Right lung (tissue), 10 donors: ENCODE data around the gene NPIPA8. TPM values are rescaled to one million over a fixed set of nuclear protein-coding genes. Genes with fewer than 3 reads are reported as not detected.
"Not testable (repeated sequence)": the region's sequence is repeated elsewhere in the genome, so short reads cannot be mapped to it uniquely, and the experiment has no call there.

Experiments used
- DNase-seq, 2 donors: peaks; one replicate each; pipeline ENCODE4 v3.0.0-alpha.2; 2013
- long read RNA-seq, 8 donors: transcript quantifications; one replicate each; lab custom pipeline, GENCODE V29; 2026
- polyA plus RNA-seq, 5 donors: library from polyadenylated mRNA; unstranded; fragments of 120-200 nt; gene quantifications; one replicate each; pipeline versions ENCODE4 v1.2.1 to v1.2.3, GENCODE V29; 2013; ENCODE audit warnings: inconsistent platforms in 1 of 5, low replicate concordance in 1 of 5; ENCODE audit not compliant: insufficient read length in 5 of 5, insufficient read depth in 1 of 5

The NPIPA8 gene
- 1 to 10 TPM in 4 of 5 donors, under 1 TPM in 1; 0.65 to 3.3 (median 1.3) TPM for polyA plus RNA-seq
- long read RNA-seq, donor 1, partial matches to known transcripts: 17 of 17 reads
- long read RNA-seq, donor 1, other reads (novel, unspliced or antisense): 0 of 17 reads
- long read RNA-seq, donor 2: 0 reads
- long read RNA-seq, donor 3: 0 reads
- long read RNA-seq, donor 4, partial matches to known transcripts: 6 of 6 reads
- long read RNA-seq, donor 4, other reads (novel, unspliced or antisense): 0 of 6 reads
- long read RNA-seq, donor 5: 0 reads
- long read RNA-seq, donor 6: 0 reads
- long read RNA-seq, donor 7: 0 reads
- long read RNA-seq, donor 8: 0 reads

DNA sequence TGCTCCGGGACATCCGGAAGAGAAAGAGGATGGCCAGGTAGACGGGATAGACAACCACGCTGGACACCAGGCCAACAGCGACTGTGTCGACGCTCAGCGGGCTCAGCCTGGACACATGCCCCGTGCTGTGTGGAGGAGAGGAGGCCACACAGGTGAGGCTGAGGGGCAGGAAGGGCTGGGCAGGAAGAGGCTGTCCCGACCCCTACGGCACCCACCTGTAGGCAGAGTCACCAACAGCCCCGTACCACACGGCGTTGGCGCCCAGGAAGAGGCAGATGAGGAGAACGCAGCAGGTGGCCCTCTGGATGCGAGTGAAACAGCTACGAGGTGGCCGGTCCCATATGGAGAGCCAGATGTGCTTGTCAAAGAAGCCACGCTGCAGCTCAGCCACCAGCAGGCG lies at the start of gene NPIPA8:
Gene NPIPA8 (minus strand): TSS at position 101 of the 400 bp plus-strand sequence. CDS start 4,074 bp downstream, outside the sequence.
- DNase-seq: not testable (repeated sequence)

DNA sequence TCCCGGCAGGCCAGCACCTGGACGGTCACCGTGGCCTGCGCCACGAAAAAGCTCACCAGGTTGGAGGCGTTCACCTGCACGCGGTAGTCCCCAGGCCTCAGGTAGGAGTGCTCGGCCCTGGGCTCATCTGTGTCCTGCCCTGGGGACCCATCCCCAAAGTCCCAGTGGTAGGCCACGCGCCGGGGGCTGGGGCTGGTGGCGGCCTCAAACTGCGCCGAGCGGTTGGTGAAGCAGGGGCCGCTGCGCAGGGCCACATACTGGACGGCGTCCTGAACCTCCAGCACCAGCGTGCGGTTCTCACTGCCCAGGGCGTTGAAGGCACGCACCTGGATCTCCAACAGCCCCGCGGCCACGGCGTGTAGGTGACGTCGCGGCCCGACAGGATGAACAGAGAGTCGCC lies 48.7 kb upstream of the NPIPA8 start:
- not testable (repeated sequence) for DNase-seq

DNA sequence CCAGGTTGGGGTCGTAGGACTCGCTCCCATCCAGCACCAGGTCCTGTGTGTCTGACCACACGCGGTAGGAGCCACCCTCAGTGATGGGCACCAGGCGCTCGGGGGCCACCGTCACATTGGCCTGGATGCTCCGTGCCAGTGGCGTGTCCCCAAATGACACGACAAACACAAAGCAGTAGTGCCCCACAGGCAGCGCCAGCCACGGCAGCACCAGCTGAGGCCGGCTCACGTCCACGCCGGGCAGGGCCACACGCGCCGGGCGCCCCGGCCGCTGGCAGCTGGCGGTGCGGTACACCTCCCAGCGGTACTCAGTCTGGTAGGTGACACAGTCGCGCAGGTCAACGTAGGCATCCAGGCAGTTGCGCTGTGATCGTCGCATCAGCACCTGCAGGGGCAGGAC lies 48.3 kb upstream of the NPIPA8 start:
- DNase-seq: not testable (repeated sequence)

DNA sequence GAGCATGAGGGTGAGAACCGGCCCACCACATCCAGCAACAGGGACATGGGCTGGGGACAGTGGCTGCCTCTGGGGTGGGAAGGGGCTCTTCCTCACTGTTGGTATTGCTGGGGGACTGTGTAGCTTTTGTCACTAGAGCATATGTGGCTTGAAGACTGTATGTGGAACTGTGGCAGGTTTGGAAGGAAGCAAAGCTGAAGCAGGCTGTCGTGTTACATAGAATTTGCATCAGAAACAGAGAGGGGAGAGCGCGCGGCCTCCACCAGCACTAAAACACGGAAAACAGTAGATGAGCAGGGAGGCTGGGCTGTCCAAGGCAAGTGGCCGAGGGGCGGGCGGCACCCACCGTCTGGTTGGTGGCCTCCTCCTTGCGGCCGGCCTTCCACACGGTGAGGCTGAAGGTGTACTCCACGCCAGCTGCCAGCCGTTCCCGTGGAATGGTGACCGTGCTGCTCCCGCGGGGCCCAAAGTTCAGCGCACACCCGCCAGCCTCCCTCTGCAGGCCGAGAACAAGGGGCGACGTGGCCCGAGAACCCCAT lies 47.6 kb upstream of the NPIPA8 start:
- not testable (repeated sequence) for DNase-seq

DNA sequence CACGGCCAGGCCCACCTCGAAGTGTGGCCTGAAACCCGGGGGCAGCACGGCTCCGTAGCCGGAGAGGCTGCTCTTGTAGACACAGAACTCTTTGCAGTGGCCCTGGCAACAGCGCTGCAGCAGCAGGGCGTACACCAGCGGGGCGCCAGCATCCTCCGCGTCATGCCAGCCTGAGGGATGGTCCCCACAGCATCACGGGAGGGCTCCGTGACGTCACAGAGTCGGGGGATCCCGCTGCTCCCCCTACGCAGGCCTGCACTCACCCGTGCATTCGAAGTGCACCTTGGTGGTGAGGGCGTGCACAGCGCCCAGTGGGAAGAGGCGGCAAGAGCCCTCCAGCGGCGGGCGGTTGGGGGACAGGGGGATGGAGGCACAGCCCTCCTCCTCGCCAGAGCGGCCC lies 46.2 kb upstream of the NPIPA8 start:
- not testable (repeated sequence) for DNase-seq

DNA sequence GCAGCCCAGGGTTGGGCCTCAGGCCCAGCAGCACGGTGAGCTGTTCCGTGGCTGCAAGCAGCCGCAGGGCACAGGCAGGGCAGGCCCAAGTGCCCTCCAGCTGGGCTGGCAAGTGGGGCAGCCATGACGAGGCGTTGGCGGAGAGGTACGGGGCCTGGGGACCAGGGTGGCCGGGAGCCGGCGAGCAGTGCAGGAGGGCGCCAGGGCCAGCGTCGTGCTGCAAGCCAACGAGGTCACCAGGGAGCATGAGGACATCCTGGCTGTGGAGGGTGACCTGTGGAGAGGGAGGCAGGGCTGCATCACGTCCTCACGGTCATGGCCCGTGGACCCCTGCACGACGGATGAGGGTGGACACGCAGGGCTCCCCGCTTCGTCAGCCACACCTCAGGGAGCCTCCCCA lies 11.2 kb upstream of the NPIPA8 start:
- not testable (repeated sequence) for DNase-seq

DNA sequence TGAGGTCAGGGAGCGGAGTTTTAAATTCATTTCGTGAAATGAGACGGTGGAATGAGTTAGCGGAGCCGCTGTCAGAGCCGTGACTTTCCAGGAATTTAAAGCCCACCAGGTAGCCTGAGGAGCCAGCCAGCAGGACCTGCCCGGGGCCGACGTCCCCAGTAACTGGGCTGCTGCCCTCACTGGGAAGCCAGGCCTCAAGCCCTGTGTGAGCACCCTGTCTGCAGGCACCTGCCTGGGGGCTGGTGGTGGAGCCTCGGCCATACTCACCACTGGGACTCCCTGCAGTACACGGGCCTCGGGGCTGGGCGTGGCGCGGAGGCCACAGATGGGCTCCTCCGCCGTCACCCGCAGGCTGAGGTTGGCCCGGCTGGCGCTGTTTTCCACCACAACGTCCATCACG lies 10.5 kb upstream of the NPIPA8 start:
- not testable (repeated sequence) for DNase-seq

DNA sequence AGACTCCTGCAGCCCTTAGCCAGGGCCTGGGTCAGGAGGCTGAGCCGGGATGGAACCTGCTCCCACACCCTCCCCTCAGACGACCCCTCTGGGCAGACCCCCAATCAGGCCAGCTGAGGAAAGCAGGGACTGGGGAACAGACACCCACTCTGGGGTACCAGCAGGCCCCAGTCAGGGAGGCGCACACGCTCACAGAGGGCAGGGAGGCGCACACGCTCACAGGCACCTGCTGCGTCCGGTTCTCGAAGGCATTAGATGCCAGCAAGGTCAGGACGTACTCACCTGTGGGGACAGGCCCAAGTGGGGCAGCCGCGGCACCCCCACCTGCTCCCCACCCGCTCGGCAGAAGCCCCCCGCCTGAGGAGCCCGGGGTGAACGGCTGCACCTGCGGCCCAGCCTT lies 8.1 kb upstream of the NPIPA8 start:
- DNase-seq: not testable (repeated sequence)

DNA sequence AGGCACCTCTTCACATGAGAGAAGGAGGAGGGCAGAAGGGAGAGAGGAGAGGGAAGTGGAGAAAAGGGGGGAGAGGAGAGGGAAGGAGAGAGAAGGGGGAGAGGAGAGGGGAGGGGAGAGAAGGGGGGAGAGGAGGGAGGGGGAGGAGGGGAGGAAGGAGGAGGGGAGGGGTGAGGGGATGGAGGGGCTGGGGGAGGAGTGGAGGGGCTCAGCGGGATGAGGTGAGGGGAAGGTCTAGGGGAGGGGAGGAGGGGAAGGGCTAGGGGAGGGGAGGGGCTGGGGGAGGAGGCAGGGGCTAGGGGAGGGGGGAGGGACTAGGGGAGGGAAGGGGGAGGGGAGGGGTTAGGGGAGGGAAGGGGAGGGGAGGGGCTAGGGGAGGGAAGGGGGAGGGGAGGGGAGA lies 5.5 kb upstream of the NPIPA8 start:
- not testable (repeated sequence) for DNase-seq

DNA sequence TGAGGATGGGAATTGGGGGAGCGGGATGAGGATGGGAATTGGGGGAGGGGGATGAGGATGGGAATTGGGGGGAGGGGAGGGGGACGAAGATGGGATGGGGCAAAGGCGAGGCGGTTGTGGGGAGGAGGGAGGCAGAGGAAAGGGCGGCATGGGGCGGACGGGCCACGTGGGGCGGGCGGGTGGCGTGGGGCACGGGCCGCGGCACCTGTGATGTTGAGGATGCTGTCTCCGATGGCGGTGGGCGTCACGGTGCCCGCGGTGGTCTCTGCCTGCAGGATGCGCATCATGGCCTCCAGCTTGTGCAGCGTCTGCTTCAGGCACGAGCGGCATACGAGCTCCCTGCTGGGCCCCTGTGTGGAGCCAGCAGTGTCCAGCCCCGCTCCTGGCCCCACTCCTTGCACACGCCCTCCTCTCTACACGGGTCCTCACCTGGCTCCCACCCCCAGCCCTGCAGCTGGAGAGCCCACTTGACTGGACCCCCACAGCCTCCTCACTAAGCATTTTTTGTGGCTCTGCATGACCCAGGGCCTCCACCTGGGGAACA lies 5.0 kb upstream of the NPIPA8 start:
- DNase-seq: not testable (repeated sequence)

DNA sequence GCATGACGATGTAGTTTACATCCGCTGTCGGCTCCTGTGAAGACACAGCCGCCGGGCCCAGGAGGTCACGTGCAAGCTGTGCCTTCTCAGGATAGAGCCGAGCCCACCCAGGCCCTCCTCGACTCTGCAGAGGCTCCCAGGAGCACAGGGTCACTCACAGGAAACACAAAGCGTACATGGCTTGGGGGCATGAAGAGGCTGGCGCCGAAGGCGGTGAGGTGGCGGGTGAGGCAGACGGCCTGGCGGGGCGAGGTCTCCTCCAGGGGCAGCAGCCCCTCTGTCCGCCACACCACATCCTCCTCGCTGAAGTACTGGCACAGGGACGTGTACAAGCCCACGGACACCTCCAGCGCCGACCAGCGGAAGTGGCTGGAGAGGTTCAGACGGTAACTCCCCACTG lies 2.7 kb upstream of the NPIPA8 start:
- not testable (repeated sequence) for DNase-seq

DNA sequence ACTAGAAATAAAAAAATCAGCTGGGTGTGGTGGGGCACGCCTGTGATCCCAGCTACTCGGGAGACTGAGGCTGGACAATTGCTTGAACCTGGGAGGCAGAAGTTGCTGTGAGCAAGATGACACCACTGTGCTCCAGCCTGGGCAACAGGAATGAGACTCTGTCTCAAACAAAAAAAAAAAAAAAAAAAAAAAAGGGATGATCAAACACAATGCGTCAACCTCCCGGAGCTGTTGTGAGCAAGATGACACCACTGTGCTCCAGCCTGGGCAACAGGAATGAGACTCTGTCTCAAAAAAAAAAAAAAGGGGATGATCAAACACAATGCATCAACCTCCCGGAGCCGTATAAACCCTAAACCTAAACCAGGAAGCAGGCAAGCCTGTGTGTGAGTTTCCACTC lies 24.7 kb downstream of the NPIPA8 start:
- DNase-seq: not testable (repeated sequence)

DNA sequence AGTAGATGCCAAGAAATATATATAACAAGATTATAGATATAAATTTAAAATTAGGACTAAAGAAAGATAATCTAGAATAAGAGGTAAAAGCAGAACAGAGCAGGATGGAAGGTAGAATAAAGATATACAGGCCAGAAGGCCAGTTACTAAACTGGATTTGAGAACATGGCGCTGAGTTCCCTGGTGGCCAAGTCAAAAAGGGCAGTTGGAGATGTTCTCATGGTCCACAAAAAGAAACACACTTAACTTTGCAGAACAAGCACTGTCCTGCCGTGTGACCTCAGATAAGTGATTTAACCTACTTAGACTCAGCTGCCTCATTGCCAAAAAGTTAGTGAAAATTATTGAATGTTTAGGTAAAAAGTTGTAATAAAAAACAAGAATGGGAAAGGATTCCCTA lies 27.4 kb downstream of the NPIPA8 start:
- DNase-seq: not testable (repeated sequence)

DNA sequence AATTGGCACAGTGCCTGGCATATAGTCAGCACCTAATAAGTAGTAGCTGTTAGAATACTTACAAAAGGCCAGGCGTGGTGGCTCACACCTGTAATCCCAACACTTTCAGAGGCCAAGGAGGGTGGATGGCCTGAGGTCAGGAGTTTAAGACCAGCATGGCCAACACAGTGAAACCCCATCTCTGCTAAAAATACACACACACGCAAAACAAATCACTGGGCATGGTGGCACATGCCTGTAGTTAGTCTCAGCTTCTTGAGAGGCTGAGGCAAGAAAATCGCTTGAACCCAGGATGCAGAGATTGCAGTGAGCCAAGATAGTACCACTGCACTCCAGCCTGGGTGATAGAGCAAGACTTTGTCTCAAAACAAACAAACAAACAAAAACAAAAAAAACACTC lies 29.3 kb downstream of the NPIPA8 start:
- not testable (repeated sequence) for DNase-seq

DNA sequence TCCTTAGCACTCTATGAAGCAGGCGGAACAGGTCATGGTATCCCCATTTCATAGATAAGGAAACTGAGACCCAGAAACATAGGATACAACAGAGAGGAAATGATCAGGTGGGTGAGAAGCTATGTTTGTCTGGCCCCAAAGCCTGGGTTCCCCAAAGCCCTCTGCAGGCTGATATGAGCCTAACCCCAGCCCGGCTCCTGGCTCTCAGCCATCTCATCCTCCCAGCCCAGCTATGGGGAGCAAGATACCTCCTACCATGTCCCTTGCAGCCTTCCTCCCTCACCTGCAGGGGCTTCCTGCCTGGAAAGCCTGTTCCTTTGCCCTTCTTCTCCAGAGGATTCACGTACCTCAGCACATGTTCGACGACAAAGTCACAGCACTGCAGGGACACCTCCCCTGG lies 30.5 kb downstream of the NPIPA8 start:
- not testable (repeated sequence) for DNase-seq

DNA sequence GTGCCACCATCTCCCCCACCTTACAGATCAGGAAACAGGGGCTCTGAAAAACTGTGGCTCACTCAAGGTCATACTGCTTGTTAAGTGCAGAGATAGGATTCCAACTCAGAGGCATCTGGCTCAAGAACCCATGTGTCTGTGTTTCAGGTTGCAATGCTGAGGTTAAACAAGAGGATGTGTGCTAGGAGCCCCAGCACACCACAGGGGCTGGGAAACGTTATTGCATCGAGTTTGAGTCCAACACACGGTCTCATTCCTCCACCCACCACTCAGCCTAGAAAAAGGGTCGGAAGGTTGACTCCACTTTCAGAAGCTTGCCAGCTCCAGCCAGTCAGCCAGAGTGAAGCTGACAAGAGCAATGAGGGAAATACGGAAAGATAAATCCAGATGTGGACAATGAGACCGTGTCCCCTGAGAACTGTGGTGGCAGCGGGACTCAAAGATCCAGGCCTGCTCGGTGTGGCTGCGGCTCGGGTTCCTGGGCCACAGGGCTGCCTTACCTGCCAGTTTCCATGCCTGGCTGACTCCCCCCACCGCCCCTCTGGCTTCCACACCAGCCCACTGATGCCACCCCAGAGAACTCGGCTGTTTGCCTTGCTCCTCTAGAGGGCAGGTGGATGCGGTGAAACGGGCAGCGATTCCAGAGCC lies 33.4 kb downstream of the NPIPA8 start:
- DNase-seq: not testable (repeated sequence)

DNA sequence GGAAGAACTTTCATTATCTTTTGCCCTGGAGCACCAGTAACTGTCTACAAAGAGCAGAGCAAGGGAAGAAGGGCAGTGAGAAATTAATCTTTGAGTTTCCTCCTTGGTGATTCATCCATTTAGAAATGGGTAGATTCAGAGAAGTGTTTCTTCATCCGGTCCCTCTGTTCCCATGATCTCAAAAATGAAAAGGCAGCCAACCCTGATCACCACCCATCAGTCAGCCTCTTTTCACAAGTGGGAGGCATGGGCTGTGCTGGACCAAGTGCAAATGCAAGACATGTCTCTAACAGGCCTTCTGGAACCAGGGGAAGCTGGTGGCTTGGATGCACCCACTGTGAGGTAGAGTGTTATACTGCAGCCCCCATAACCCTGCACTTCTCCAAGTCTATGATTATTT lies 38.8 kb downstream of the NPIPA8 start:
- DNase-seq: not testable (repeated sequence)

DNA sequence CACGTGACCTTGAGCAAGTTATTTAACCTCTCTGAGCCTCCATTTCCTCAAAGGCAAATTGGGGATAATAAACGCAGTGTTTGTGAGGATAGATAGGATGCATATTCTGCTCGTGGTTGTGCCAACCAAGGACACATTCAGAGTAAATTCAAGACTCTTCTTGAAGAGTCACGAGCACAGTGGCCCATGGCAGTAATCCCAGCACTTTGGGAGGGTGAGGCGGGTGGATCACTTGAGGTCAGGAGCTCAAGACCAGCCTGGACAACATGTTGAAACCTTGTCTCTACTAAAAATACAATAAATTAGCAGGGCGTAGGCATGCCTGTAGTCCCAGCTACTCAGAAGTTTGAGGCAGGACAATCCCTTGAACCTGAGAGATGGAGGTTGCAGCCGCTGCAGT lies 39.6 kb downstream of the NPIPA8 start:
- not testable (repeated sequence) for DNase-seq

DNA sequence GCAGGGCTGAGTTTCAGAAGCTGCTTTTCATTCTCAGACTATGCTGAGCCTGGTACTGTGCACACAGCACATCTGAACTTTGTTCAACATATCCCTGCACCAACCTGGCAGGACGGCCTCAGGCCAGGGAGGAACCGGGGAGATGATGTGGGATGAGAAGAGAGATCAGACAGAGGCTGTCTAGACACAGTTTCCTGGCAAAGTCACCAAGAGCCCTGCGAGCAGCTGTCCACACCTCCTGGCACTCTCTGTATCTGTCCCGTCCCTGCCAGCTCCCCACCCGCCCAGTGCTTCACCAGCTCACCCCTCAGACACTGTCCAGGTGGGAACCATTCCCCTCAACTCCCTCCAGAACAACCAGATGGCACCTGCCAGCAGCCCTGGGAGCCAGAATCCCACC lies 42.2 kb downstream of the NPIPA8 start:
- DNase-seq: not testable (repeated sequence)

DNA sequence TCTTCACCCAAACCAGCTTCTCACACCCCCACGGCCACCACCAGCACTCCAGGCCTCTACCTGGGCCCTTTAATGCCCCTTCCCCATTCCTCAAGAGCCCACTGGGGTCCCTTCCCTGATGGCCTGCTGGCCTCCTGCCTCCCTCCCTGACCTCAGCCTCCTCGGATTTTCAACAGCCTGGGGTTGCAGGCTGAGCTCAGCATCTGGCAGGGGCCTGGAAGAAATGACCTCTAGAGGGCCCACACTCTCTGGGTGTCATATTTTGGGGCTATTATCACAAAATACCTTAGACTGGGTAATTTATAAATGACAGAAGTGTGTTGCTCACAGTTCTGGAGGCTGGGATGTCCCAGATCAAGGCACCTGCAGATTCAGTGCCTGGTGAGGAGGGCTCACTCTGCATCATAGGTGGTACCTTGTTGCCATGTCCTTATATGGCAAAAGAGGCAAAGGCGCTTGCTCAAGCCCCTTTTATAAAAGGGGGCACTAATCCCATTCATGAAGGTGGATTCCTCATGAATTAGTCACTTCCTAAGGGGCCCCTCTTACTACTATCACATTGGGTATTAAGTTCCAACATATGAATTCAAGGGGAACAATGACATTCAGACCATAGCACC lies 43.1 kb downstream of the NPIPA8 start:
- DNase-seq: not testable (repeated sequence)

DNA sequence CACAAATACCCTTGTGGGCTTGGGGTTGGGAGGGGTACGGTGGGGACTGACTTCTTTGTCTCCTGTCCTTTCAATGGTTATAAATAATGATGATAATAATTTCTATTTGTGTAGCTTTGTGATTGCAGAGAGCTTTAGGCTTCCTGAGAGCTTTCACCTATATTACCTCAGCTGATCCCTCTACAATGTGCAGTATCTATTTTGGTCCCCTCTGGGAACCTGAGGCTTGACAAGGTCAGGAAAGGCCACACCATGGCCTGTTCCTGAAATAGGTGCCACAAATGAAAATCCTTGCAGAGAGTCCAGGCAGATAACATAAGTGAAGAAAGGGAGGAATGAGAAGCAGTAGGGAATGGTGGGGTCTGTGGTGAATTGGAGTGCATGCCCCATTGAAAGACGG lies 45.6 kb downstream of the NPIPA8 start:
- DNase-seq: not testable (repeated sequence)

DNA sequence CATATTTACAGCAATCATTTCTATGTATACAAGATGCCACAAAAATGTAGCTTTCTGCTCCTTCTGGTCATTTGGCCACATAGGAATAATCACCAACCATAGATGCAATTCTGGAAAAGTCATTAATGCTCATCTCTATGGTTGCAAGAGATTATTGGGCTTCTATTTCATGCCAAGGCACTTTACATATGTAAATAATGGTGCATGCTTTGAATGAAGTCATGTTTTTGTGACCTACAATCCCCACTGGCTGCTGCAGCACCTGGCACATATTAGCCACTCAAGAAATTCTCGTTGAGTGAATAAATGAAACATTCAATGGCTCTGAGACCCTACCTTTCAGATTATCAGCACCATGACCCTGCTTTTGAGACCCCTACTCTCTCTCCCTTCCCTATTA lies 50.2 kb downstream of the NPIPA8 start:
- not testable (repeated sequence) for DNase-seq
